ENCODE results near the gene TRAPPC2L.
"Not testable (repeated sequence)": the region's sequence is repeated elsewhere in the genome, so short reads cannot be mapped to it uniquely, and the experiment has no call there.

TRAPPC2L gene

DNA sequence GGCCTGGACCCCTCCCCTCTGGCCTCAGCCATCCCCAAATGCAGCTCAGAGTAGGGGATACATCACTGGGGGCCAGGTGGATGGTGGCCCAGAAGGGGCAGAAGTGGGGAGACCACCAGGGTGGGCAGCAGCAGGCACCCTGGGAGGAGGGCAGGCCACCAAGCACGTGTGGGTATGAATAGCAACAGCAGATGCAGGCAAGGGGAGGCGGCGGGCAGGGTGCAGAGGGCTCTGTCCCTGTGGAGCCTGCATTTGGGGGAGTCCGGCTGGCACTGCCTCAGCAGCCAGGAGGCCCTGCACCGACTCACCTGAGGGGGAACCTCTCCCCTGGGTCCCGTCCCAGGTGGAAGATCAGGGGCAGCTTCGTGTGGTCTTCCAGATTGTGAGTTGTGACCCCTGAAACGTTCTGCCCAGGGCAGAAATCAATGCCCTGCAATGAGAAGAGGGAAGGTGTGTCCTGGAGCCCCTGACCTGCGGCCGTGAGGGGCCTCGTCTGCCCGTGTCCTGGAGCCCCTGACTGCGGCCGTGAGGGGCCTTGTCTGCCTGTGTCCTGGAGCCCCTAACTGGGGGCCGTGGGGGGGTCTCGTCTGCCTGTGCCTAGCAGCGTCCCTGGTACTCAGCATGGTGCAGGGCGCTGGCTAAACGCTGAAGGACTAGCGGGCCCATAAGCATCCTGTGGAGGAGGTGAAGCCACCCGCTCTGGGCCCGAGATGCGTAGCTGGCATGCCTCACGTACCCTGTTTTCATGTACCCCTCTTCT is 34.5 kb upstream of the TRAPPC2L start:
- Mint-ChIP-seq H3K27me3 (ENCODE audit: low read depth, poor library complexity) (no peaks in the 10 kb centered on the region), H3K36me3 (ENCODE audit: low read depth) (peaks cover 4% of the 10 kb centered on the region), H3K27ac (no peak overlapping the region), H3K4me3 (no peak overlapping the region), H3K4me1 (peaks cover 9% of the 10 kb centered on the region), H3K9me3 (no peaks in the 10 kb centered on the region)
- no peak for TF ChIP-seq CTCF (IDR thresholded peaks at IDR 0.05)
- DNase-seq: no peak

DNA sequence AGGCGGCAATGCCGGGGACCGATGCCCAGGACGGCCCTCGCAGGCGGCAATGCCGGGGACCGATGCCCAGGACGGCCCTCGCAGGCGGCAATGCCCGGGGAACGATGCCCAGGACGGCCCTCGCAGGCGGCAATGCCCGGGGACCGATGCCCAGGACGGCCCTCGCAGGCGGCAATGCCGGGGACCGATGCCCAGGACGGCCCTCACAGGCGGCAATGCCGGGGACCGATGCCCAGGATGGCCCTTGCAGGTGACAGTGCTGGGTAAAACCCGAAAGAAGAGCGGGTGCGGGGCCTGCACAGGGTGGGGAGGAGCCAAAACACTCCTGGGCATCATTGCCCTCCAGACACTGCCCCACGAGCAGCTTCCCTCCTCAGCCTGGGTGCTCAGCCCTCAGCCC is 33.3 kb upstream of the TRAPPC2L start:
- not testable (repeated sequence) for H3K4me3 Mint-ChIP-seq, DNase-seq, H3K27ac Mint-ChIP-seq

GRCh38 chr16:88824256-88825077 is 32.5 kb upstream of the TRAPPC2L start:
- Mint-ChIP-seq H3K9me3 (no peaks in the 10 kb centered on the region), H3K27ac (no peak overlapping the region), H3K4me3 (no peak overlapping the region), H3K36me3 (ENCODE audit: low read depth) (peaks cover 4% of the 10 kb centered on the region), H3K27me3 (ENCODE audit: low read depth, poor library complexity) (peaks cover 2% of the 10 kb centered on the region), H3K4me1 (no peaks in the 10 kb centered on the region)
- DNase-seq: no peak
- no peak for TF ChIP-seq CTCF (IDR thresholded peaks at IDR 0.05)

More for the DNA sequence above, 33.3 kb upstream of the TRAPPC2L start:
- H3K9me3 Mint-ChIP-seq; H3K4me1 Mint-ChIP-seq; H3K27me3 Mint-ChIP-seq (ENCODE audit: low read depth, poor library complexity); H3K36me3 Mint-ChIP-seq (ENCODE audit: low read depth): not testable (repeated sequence)

GRCh38 chr16:88825146-88825545 is 31.8 kb upstream of the TRAPPC2L start:
- Mint-ChIP-seq H3K27ac (no peak overlapping the region), H3K36me3 (ENCODE audit: low read depth) (peaks cover 4% of the 10 kb centered on the region), H3K4me3 (no peak overlapping the region), H3K9me3 (no peaks in the 10 kb centered on the region), H3K4me1 (peaks cover 3% of the 10 kb centered on the region), H3K27me3 (ENCODE audit: low read depth, poor library complexity) (peaks cover 2% of the 10 kb centered on the region)
- no peak for TF ChIP-seq CTCF (IDR thresholded peaks at IDR 0.05)
- no peak for DNase-seq

- H3K4me3 Mint-ChIP-seq: no peak overlapping the region
- no peak overlapping the region for H3K27ac Mint-ChIP-seq
- peaks cover 7% of the 10 kb centered on the region for H3K4me1 Mint-ChIP-seq
- peaks cover 2% of the 10 kb centered on the region for H3K27me3 Mint-ChIP-seq (ENCODE audit: low read depth, poor library complexity)
- no peaks in the 10 kb centered on the region for H3K9me3 Mint-ChIP-seq
- no peak for DNase-seq
- H3K36me3 Mint-ChIP-seq (ENCODE audit: low read depth): peaks cover 4% of the 10 kb centered on the region
- TF ChIP-seq CTCF (IDR thresholded peaks at IDR 0.05): no peak
These were observed 30.7 kb upstream of the TRAPPC2L start for GRCh38 chr16:88826070-88826840.

GRCh38 chr16:88827727-88828126 is 29.2 kb upstream of the TRAPPC2L start:
- no peak for TF ChIP-seq CTCF (IDR thresholded peaks at IDR 0.05)
- Mint-ChIP-seq H3K27me3 (ENCODE audit: low read depth, poor library complexity) (peaks cover 2% of the 10 kb centered on the region), H3K27ac (peak overlapping the region; percentile 81), H3K9me3 (no peaks in the 10 kb centered on the region), H3K4me1 (peaks cover 7% of the 10 kb centered on the region), H3K4me3 (no peak overlapping the region), H3K36me3 (ENCODE audit: low read depth) (peaks cover 4% of the 10 kb centered on the region)
- no peak for DNase-seq
